Spleen (tissue), 11 donors: ENCODE data around the gene EVI5. TPM values are rescaled to one million over a fixed set of nuclear protein-coding genes. Genes with fewer than 3 reads are reported as not detected.
A peak's percentile ranks its signal among the peaks of the same experiment; 100 is the strongest.

Experiments
- DNase-seq: peaks from one replicate; pipeline ENCODE4 v3.0.0-alpha.2; 2020
- H3K27ac ChIP-seq, 8 donors: fragments of 200-600 bp; sonication (generic) in 7 of 8; 1 replicate in 4 of 8; 2 replicates in 4 of 8; pipeline versions ENCODE4 v1.5.0 to v1.8.0; 2016 to 2021; ENCODE audit warnings: inconsistent platforms in 4 of 8, mild to moderate bottlenecking in 4 of 8, moderate library complexity in 1 of 8
- H3K27me3 ChIP-seq, 7 donors: fragments of 200-600 bp; sonication (generic) in 6 of 7; replicated peaks in 1 of 7; 1 replicate in 4 of 7; 2 replicates in 3 of 7; pipeline versions ENCODE4 v1.5.0 to v1.8.0; 2016 to 2021; ENCODE audit warnings: inconsistent platforms in 3 of 7, mild to moderate bottlenecking in 1 of 7
- H3K36me3 ChIP-seq, 6 donors: fragments of 200-600 bp; sonication (generic) in 5 of 6; 1 replicate in 4 of 6; 2 replicates in 2 of 6; pipeline versions ENCODE4 v1.5.0 to v1.8.0; 2016 to 2021; ENCODE audit warnings: inconsistent platforms in 2 of 6
- H3K4me1 ChIP-seq, 6 donors: fragments of 200-600 bp; sonication (generic) in 5 of 6; 1 replicate in 3 of 6; 2 replicates in 3 of 6; pipeline versions ENCODE4 v1.5.0 to v1.8.0; 2016 to 2021; ENCODE audit warnings: inconsistent platforms in 3 of 6
- H3K4me3 ChIP-seq, 8 donors: fragments of 200-600 bp; sonication (generic) in 7 of 8; 1 replicate in 4 of 8; 2 replicates in 4 of 8; pipeline versions ENCODE4 v1.5.0 to v1.8.0; 2016 to 2021; ENCODE audit warnings: inconsistent platforms in 4 of 8, mild to moderate bottlenecking in 4 of 8, moderate library complexity in 2 of 8
- H3K9me3 ChIP-seq, 8 donors: fragments of 200-600 bp; sonication (generic) in 7 of 8; 1 replicate in 4 of 8; 2 replicates in 4 of 8; pipeline versions ENCODE4 v1.5.0 to v1.8.0; 2016 to 2021; ENCODE audit warnings: inconsistent platforms in 4 of 8
- POLR2A ChIP-seq, 3 donors: fragments of 450-650 bp; IDR thresholded peaks; one replicate each; pipeline ENCODE4 v1.5.1; 2017; ENCODE audit warnings: antibody characterized with exemption in 3 of 3, mild to moderate bottlenecking in 1 of 3
- POLR2AphosphoS5 ChIP-seq, 3 donors: sonication (generic); formaldehyde crosslinking; IDR thresholded peaks; one replicate each; pipeline ENCODE4 v1.5.1; 2017; ENCODE audit warnings: antibody characterized with exemption in 3 of 3
- WGBS, 5 donors: extraction: QIAGEN DNeasy Blood & Tissue Kit in 3 of 5; methylation state at CpG; one replicate each; pipeline versions ENCODE4 v1.1.5 to v1.1.7; 2013 to 2018; 5-methylcytosine and 5-hydroxymethylcytosine counted together
- intact Hi-C: fragments of 100-400 bp; cut with DNase I; formaldehyde crosslinking; loops from one replicate; pipeline ENCODE4 v1.15.0; 2023; ENCODE audit warnings: low total_unique reads
- polyA plus RNA-seq, 3 donors: library from polyadenylated mRNA; stranded (reverse); fragments of 200-250 nt; gene quantifications; one replicate each; pipeline ENCODE4 v1.2.1, GENCODE V29; 2013
- total RNA-seq, 7 donors: library from RNA; depleted of rRNA in 3 of 7; stranded (reverse); fragments of >200 nt in 3 of 7; fragmentation: NEBNext Ultra II Directional in 4 of 7; extraction: Animal tissue kit (Norgen Biotek cat#: 25700) in 4 of 7; gene quantifications; one replicate each; pipeline versions ENCODE4 v1.1.0 to v1.2.1, GENCODE V29; 2016 to 2021
- TF ChIP-seq, protein P1 (sequence below), 11 experiments: fragments of 200-600 bp in 7 of 11; fragments of 450-650 bp in 4 of 11; sonication (generic) in 4 of 11; IDR thresholded peaks in 8 of 11; conservative IDR thresholded peaks in 3 of 11; 1 replicate in 7 of 11; 2 replicates in 4 of 11; pipeline versions ENCODE4 v1.4.0 to v1.8.0; 2016 to 2021; ENCODE audit warnings: antibody characterized with exemption in 11 of 11, inconsistent platforms in 4 of 11, mild to moderate bottlenecking in 1 of 11
- donor health status: healthy with polysubstance abuse.
- donor health status: DM: no; HTN: no; CAD: no; lungs with moderate emphysema.
- donor health status: DM: no; HTN: no; CAD: no.
- donor health status: Bipolar disorder and iron deficiency.
- donor health status: healthy.
- donor health status: DM: no; HTN: no; CAD: no.
- donor health status: DM: yes; HTN: yes; CAD: no.

The EVI5 gene
- total and polyA plus RNA-seq, 10 donors = 1.7 to 38.3 (median 27.0) TPM

DNA sequence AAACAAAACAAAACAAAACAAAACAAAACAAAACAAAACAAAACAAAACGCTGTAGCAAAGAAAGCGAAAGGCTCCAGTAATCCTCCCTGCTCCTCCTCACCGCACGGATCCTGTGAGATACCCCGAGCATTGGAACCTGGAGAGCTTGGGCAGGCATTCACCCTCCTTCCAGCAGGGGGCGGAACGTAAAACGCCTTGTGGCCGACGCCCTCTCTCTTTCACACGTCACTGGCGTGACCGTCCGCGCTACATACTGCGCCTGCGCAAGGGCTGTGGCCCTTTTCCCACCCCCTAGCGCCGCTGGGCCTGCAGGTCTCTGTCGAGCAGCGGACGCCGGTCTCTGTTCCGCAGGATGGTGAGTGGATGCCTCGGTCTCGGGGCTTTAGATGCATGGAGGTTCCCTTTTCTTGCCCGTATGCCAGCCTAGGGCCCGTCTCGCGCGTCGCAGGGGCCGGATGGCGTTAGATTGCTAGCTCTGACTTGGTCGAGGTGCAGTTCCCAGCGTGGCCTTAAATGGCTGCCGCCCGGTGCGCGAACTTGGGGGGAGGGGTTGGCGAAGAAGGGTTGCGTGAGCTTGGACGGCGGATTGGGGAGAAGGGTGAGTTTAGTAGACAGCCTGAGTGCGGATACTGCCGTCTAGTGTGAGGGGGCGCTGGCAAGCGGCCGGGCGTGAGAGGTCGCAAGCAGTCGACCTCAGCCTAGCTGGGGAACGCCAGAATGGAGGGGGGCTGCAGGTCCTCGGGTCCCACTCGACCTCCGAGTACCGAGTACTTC lies 47.0 kb upstream of the EVI5 start, which contains the start of gene RPL5:
TSS of gene RPL5 (plus strand) at position 279 of the 775 bp plus-strand sequence. CDS start at position 354, 75 bp downstream.
- peak within 1 kb of the TSS; percentile 69 to 99 (median 86) for H3K4me3 ChIP-seq
- H3K27me3 ChIP-seq = no peaks in the 10 kb centered on the region
- TF ChIP-seq POLR2A (IDR thresholded peaks at IDR 0.05) = peak; percentile 7 to 84 (median 81)
- TF ChIP-seq, protein P1, sequence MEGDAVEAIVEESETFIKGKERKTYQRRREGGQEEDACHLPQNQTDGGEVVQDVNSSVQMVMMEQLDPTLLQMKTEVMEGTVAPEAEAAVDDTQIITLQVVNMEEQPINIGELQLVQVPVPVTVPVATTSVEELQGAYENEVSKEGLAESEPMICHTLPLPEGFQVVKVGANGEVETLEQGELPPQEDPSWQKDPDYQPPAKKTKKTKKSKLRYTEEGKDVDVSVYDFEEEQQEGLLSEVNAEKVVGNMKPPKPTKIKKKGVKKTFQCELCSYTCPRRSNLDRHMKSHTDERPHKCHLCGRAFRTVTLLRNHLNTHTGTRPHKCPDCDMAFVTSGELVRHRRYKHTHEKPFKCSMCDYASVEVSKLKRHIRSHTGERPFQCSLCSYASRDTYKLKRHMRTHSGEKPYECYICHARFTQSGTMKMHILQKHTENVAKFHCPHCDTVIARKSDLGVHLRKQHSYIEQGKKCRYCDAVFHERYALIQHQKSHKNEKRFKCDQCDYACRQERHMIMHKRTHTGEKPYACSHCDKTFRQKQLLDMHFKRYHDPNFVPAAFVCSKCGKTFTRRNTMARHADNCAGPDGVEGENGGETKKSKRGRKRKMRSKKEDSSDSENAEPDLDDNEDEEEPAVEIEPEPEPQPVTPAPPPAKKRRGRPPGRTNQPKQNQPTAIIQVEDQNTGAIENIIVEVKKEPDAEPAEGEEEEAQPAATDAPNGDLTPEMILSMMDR (IDR thresholded peaks at IDR 0.05 in 8 of 11, conservative IDR thresholded peaks at IDR 0.05 in 3 of 11) = peak; percentile 89 to 99 (median 98)
- TF ChIP-seq POLR2AphosphoS5 (IDR thresholded peaks at IDR 0.05) = peak; percentile 99 to 100 (median 100)
- H3K36me3 ChIP-seq = peaks cover 0 to 38% (median 32%) of the 10 kb centered on the region in 6 donors
- peak; percentile 99 for DNase-seq
- H3K9me3 ChIP-seq = no peaks in the 10 kb centered on the region
- intact Hi-C loops = no loop called here
- WGBS, 5 donors = 0 to 1% (median 1%) methylated on average over 51 to 57 of the region's 57 CpGs
- peak within 1 kb of the TSS; percentile 87 to 97 (median 94) for H3K27ac ChIP-seq
- peaks cover 23 to 51% (median 50%) of the 10 kb centered on the region in 6 donors for H3K4me1 ChIP-seq

DNA sequence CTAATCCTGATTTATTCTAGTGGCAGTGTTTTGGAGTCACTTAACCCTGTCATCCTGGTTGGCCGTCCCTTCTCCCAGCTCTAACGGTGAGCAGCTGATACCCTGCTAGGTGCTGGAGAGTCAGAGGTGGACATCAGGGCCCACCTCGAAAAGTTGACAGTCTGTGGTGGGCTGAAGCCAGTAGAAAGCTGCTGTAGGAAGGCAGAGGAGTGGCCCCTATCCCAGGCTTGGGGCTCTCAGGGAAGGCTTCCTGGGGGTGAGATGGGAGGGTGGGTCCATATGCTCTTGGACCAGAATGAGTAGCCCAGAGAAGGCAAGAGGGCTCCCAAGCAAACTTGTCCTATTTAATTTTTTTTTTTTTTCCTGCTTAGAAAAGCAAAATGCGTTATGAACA lies 46.5 kb upstream of the EVI5 start:
- peaks cover 0 to 32% (median 27%) of the 10 kb centered on the region in 6 donors for H3K36me3 ChIP-seq
- TF ChIP-seq POLR2AphosphoS5 (IDR thresholded peaks at IDR 0.05) (no peak), POLR2A (IDR thresholded peaks at IDR 0.05) (no peak)
- TF ChIP-seq, protein P1 (IDR thresholded peaks at IDR 0.05 in 8 of 11, conservative IDR thresholded peaks at IDR 0.05 in 3 of 11) = no peak
- DNase-seq = peak; percentile 81
- peaks cover 23 to 46% (median 44%) of the 10 kb centered on the region in 6 donors for H3K4me1 ChIP-seq
- WGBS, 5 donors = 55 to 67% (median 59%) methylated on average over 4 of the region's 4 CpGs
- peak overlapping the region in 2 of 8 donors; percentile 88 to 99 for H3K4me3 ChIP-seq
- H3K9me3 ChIP-seq = no peaks in the 10 kb centered on the region
- peak overlapping the region in 4 of 8 donors; percentile 94 to 97 (median 95) for H3K27ac ChIP-seq
- intact Hi-C loops = no loop called here
- H3K27me3 ChIP-seq = no peaks in the 10 kb centered on the region

DNA sequence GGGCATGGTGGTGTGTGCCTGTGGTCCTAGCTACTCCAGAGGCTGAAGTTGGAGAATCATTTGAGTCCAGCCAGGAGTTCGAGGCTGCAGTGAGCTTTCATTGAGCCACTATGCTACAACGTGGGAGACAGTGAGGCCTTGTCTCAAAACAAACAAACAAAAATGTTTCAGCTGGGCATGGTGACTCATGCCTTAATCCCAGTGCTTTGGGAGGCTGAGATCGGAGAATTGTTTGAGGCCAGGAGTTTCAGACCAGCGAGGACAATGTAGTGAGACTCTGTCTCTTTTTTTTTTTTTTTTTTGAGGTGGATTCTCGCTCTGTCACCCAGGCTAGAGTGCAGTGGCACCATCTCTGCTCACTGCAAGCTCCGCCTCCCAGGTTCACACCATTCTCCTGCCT lies 41.9 kb upstream of the EVI5 start:
- intact Hi-C loops = no loop called here

More for the DNA sequence above, 41.9 kb upstream of the EVI5 start:
- Histone ChIP-seq H3K4me3 (no peak overlapping the region), H3K4me1 (peaks cover 0 to 11% (median 5%) of the 10 kb centered on the region in 6 donors), H3K36me3 (no peaks in the 10 kb centered on the region), H3K27ac (no peak overlapping the region), H3K27me3 (no peaks in the 10 kb centered on the region), H3K9me3 (no peaks in the 10 kb centered on the region)
- TF ChIP-seq POLR2AphosphoS5 (IDR thresholded peaks at IDR 0.05) = no peak
- TF ChIP-seq, protein P1 (IDR thresholded peaks at IDR 0.05 in 8 of 11, conservative IDR thresholded peaks at IDR 0.05 in 3 of 11) = no peak
- no peak for TF ChIP-seq POLR2A (IDR thresholded peaks at IDR 0.05)
- WGBS, 5 donors = 79 to 90% (median 88%) methylated on average over 6 of the region's 6 CpGs; no CpG with 5 or more reads in 1 of the 5 donors
- DNase-seq = no peak
